H7 (cell line): Measurements from ENCODE around the gene LBR. TPM values are rescaled to one million over a fixed set of nuclear protein-coding genes. Genes with fewer than 3 reads are reported as not detected.
"Not testable (repeated sequence)": the region's sequence is repeated elsewhere in the genome, so short reads cannot be mapped to it uniquely, and the experiment has no call there.

ENCODE experiments used
- DNase-seq: peaks from one replicate; pipeline ENCODE4 v3.0.0; 2012
- H3K27me3 ChIP-seq: 2 replicates; pipeline ENCODE4 v1.6.0; 2011; ENCODE audit warnings: mild to moderate bottlenecking, low read length; ENCODE audit not compliant: control insufficient read depth, insufficient read depth
- H3K36me3 ChIP-seq: replicated peaks from 2 replicates; pipeline ENCODE4 v1.5.1; 2011; ENCODE audit warnings: low read length; ENCODE audit not compliant: control insufficient read depth, insufficient read depth
- H3K4me3 ChIP-seq: 2 replicates; pipeline ENCODE4 v1.5.1; 2011; ENCODE audit warnings: low read depth, mild to moderate bottlenecking, control low read depth, low read length, moderate library complexity; ENCODE audit not compliant: insufficient read depth
- total RNA-seq: library from RNA; depleted of rRNA; stranded (reverse); fragments of >200 nt; shearing (Covaris generic); gene quantifications from 2 replicates; pipeline ENCODE4 v1.2.3, GENCODE V29; 2014

The LBR gene
- total RNA-seq, 1 experiment from 2014 or later, result 97.1 TPM

DNA sequence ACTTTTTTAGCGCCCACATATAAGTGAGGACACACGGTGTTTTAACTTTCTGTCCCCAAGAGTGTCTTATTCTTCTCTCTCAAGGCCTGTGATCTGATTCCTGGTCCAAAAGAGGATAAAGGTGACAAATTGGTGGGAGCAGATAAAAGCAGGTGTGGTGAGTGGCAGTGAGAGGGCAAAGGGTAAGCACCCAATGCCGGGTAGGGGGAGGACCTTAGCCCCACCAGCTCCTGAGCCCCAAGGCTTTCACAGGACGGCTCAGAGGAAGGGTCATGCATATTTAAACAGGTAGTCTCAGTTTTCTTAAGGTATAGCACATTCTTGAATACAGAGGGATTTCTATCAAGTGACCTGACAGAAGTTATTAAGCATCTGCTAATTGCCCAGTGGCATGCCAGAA is 19.6 kb downstream of the LBR start:
- Histone ChIP-seq H3K36me3 (peaks cover 1% of the 10 kb centered on the region), H3K4me3 (no peak overlapping the region)
- peak; percentile 64 for DNase-seq

DNA sequence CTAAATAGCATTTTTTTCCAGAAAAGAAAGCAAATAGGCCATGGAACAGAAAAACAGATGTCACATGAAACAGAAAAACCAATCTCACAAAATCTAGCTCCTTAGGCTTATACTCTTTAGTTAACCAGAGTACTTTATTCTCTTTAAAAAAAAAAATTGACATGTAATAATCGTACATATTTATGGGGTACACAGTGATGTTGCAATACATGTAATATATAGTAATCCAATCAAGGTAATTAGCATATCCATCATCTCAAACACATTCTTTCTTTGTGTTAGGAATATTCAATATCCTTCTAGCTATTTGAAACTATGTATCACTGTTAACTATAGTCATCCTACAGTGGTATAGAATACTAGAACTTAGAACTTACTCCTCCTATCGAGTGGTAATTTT is 20.1 kb downstream of the LBR start:
- no peak for DNase-seq
- H3K4me3 ChIP-seq, result no peak overlapping the region
- H3K36me3 ChIP-seq, result peaks cover 1% of the 10 kb centered on the region
- no peaks in the 10 kb centered on the region for H3K27me3 ChIP-seq

More for the DNA sequence above, 19.6 kb downstream of the LBR start:
- no peaks in the 10 kb centered on the region for H3K27me3 ChIP-seq

DNA sequence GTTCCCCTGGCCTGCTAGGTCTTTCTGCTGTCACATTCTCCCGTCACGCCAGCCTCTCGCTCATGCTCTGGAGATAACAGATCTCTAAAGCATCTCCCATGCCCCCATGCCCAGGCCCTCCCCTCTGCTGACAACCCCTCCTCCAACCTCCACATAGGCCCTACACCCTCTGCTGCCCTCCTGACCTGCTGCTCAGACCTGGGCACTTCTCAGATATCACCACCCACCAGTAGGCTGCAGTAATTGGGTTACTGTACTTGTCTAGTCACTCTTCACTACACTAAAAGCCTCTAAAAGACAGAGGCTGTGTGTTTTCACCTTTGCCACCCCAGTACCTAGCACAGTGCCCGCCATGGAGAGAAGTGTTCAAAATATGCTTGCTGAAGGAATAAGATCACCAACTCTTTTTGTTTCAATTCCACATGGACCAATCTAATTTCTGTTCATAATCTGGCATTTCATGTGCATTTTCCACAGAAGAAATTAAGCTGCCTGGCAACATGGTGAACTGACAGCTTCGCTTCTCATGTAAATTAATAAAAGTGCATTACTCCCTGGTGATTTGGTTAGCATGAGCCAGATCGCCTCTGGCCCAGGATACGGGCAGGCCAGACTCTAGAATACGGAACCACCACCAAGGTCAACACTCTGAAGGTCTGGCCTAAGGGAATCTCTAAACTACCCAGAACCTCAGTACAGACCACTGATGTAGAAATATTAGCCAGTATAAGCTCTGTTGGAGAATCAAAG is 20.7 kb downstream of the LBR start:
- no peaks in the 10 kb centered on the region for H3K27me3 ChIP-seq

DNA sequence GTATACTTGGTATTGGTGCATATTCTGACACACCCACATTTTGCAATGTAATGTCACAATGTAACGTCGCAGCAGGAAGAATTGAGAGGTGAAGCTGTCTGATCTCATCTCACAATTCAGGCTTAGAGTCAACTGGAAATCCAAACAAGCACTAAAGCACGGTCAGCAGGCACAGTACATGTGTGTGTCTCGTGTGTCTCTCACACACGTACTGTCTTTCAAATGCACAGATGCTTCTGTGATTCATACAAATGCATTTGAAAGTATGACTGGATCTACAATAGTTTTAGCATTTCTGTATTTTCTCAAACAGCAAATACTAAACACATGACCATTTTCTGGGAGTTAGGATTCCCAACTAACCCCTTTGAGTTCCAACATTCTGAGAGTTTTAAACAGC is 26.9 kb downstream of the LBR start:
- Histone ChIP-seq H3K4me3 (no peak overlapping the region), H3K36me3 (peaks cover 3% of the 10 kb centered on the region), H3K27me3 (no peaks in the 10 kb centered on the region)
- DNase-seq, result no peak

More for the DNA sequence above, 20.7 kb downstream of the LBR start:
- no peak for DNase-seq
- H3K36me3 ChIP-seq, result peaks cover 3% of the 10 kb centered on the region
- H3K4me3 ChIP-seq, result no peak overlapping the region

DNA sequence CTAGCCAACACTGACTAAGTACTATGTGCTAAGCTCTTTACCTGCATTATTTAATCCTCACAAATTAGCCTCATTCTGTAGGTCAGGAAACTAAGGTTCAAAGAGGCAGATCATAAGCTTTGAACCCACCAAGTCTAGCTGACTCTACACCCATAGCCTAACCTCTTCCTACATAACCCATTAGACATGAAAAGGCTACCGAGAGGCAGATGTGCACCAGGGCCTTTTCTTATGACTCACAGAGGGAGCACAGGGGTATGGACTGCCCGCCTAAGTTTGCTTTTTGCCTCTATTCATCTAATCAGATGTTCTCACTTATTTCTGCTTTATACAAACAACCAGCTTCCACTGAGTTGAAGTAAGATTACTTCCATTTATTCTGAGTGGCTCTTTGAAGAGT is 31.5 kb downstream of the LBR start:
- peaks cover 1% of the 10 kb centered on the region; the same call in 1 of the 2 replicates for H3K36me3 ChIP-seq
- DNase-seq, result no peak
- H3K4me3 ChIP-seq, result no peak overlapping the region
- H3K27me3 ChIP-seq, result no peaks in the 10 kb centered on the region

DNA sequence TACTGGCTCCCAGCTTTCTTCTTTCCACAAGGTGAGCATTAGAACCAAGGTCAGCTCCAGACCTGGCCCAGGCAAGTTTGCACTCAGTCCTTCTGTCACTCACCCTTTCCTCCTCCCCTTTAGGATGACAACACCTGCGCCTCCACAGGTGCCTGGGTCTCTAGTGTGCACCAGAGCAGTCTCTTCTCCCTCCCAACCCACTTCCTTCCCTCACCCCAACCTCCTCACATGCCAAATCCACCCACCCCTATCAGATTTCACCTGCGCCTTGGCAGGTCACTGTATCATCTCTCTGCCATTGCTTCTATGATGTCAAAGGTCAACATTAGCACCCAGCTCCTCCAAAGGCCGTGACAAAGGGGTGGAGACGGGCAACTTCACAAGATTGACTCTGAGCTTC is 38.0 kb downstream of the LBR start:
- Histone ChIP-seq H3K27me3 (no peaks in the 10 kb centered on the region), H3K36me3 (no peaks in the 10 kb centered on the region), H3K4me3 (no peak overlapping the region)
- DNase-seq, result no peak

DNA sequence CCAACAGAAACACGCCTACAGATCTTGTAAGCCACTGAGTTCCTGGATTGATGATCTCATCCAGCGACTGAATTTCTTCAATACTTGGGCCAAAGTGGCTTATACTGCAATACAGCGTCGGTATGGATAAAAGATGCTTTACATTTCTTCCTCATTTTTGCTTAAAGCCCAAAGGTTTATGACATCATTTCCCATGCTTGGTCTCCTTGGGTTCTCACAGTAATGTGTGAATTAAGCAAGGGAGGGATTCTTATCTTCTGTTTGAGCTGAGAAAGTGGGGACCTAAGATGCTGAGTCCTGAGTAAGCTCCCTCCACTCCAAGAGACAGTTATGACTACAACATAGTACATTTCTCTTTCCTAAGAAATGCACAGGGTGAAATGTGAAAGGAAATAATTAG is 39.5 kb downstream of the LBR start:
- H3K36me3 ChIP-seq, result no peaks in the 10 kb centered on the region
- DNase-seq, result no peak
- H3K27me3 ChIP-seq, result no peaks in the 10 kb centered on the region
- H3K4me3 ChIP-seq, result no peak overlapping the region

DNA sequence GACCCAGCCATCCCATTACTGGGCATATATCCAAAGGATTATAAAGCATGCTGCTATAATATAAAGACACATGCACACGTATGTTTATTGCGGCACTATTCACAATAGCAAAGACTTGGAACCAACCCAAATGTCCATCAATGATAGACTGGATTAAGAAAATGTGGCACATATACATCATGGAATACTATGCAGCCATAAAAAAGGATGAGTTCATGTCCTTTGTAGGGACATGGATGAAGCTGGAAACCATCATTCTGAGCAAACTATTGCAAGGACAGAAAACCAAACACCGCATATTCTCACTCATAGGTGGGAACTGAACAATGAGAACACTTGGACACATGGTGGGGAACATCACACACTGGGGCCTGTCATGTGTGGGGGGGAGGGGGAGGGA is 41.0 kb downstream of the LBR start:
- not testable (repeated sequence) for DNase-seq, H3K27me3 ChIP-seq, H3K36me3 ChIP-seq, H3K4me3 ChIP-seq

DNA sequence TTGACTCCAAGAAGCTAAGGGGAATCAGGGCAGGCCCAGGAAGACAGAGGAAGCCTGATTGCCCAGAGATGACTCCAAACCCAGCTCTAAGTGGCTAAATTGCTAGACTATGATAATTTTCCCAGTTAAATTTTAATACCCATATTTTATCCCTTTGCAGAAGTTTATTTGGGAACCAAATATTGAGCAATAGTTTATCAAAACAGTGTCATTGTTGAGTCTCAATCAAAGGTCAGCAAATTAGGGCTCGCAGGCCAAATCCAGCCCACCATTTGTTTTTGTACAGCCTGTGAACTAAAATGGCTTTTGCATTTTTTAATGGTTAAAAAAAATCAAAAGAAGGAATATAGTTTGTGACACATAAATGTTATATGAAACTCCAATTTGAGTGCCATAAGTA is 47.1 kb downstream of the LBR start:
- Histone ChIP-seq H3K36me3 (no peaks in the 10 kb centered on the region), H3K4me3 (no peak overlapping the region), H3K27me3 (no peaks in the 10 kb centered on the region)
- no peak for DNase-seq

DNA sequence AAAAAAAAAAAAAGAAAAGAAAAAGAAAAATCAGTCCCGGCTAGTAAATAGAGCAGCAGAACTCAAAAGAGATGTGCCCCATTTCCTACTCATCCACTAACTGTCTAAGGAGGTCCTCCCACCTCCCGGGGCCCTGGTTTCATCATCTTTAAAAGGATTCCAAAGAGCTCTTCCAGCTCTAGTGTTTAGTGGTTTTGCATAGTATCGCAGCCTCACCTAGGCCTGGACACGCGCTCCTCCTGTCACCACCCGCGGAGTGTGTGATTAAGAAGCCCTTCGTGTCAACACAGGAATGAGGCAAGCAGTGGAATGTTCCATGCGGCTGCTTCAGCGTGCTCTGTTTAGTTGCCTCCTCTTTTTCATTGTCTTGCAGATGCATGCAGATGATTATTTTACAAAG is 49.0 kb downstream of the LBR start:
- Histone ChIP-seq H3K36me3 (no peaks in the 10 kb centered on the region), H3K4me3 (no peak overlapping the region), H3K27me3 (no peaks in the 10 kb centered on the region; the same call in 1 of the 2 replicates)
- peak; percentile 79 for DNase-seq

DNA sequence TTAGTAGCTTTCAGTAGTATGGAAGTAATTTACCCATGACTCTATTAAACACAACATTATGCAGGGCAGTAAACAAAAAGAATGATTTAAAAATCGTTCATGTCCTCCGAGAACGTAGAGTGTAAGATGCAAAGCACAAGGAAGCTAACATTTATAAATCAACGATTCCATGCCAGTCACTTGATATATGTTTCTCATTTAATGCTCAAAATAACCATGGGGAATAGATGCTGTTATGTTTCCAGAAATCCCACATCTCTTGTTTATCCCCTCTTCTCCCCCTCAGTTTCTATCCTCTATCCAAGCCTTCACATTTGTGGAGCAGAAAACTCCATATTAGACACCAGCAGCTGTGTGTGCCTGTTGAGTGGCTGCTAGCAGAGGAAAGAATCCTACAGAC is 52.8 kb downstream of the LBR start:
- H3K36me3 ChIP-seq, result no peaks in the 10 kb centered on the region
- no peak overlapping the region for H3K4me3 ChIP-seq
- no peak for DNase-seq
- H3K27me3 ChIP-seq, result no peaks in the 10 kb centered on the region; the same call in 1 of the 2 replicates

DNA sequence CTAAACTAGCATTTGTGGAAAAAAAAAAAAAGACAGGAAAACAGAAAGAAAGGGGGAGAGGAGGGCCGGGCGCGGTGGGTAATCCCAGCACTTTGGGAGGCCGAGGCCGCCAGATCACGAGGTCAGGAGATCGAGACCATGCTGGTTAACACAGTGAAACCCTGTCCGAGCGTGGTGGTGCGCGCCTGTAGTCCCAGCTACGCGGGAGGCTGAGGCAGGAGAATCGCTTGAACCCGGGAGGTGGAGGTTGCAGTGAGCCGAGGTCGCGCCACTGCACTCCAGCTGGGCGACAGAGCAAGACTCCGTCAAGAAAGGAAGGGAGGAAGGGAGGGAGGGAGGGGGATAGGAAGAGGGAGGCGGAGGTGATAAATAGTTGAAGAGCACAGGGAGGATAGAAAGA is 54.7 kb downstream of the LBR start:
- Histone ChIP-seq H3K27me3 (peaks cover 3% of the 10 kb centered on the region), H3K36me3 (no peaks in the 10 kb centered on the region), H3K4me3 (no peak overlapping the region)
- no peak for DNase-seq

DNA sequence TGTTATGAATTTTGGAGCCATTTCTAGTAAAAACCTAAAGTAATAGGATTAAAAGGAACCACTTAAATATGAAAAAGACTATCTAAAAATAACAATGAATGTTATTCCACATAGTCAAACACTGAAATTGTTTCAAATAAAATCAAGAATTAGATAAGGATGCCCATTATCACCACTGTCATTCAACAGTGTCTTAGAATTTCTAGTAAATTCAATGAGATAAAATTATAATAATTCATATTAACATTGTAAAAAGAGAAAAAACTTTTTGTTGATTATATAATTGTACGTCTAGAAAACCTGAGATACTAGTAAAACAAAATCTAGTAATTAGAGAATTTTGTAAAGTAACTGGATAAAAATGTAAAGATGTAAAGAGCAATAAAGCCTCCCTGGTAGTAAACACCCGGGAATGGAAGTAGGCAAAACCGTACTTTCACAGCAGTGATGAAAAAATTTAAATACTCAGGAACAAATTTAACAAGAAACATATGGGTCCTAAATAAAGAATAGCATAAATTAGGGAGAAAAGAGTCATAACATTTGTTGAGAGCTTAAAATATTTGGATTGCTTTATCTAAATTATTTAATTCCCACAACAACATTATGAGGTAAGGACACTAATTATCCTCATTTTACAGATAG is 56.4 kb downstream of the LBR start:
- Histone ChIP-seq H3K36me3 (no peaks in the 10 kb centered on the region), H3K27me3 (peaks cover 17% of the 10 kb centered on the region), H3K4me3 (no peak overlapping the region)
- no peak for DNase-seq

DNA sequence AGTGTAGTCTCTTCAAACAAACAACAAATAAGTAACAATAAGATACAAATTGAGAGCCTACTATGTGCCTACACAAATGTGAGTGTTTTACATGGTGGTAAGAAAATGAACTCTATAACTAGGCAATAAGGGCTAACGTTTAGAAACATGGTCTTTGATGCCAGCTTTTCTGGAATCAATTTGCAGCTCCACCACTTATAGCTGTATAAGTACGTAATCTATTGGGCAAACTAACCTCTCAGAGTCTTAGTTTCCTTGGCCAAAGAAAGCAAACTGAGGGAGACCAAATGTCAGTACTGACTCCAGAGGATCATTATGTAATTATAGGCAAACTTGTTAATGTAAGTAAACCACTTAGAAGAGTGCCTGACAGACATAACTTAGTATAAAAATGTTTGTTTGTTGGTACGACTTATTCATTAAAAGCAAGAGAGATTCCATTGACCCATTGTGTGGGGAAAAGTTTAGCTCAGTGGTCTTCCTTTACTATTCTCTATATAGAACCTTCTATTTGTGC is 59.7 kb downstream of the LBR start:
- no peak overlapping the region for H3K4me3 ChIP-seq
- no peak for DNase-seq
- H3K36me3 ChIP-seq, result no peaks in the 10 kb centered on the region
- peaks cover 33% of the 10 kb centered on the region for H3K27me3 ChIP-seq

DNA sequence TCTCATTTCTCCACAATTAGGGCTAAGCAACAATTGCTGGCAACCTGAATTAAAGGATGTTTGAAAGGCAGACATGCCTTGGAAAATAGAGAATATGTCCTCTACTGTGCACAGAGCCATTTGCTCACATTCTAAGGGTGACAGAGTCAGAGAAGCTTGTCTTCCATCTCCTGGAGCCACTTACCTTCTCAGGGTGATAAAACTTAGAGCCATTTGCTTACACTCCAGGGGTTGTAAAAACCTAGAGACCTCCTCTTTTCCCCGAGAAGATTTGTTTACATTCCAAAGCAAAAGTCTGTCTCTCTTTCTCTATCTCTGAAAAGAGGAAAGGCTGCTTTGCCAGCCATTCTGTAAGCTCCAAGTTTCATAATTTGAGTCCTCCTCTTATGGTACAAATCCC is 61.3 kb downstream of the LBR start:
- H3K36me3 ChIP-seq, result no peaks in the 10 kb centered on the region
- no peak overlapping the region for H3K4me3 ChIP-seq
- DNase-seq, result no peak
- H3K27me3 ChIP-seq, result peaks cover 33% of the 10 kb centered on the region
